MM.1S (cell line): ENCODE measurements around the gene ITPKC.

Experiments
- DNase-seq: peaks from one replicate; pipeline ENCODE4 v3.0.0-alpha.2; 2015
- H2AFZ ChIP-seq: fragments of 300-600 bp; sonication (generic); 2 replicates; pipeline ENCODE4 v1.6.0; 2016; ENCODE audit warnings: antibody characterized with exemption, low read length
- H3F3A ChIP-seq: fragments of 300-600 bp; sonication (generic); 2 replicates; pipeline ENCODE4 v1.6.1; 2016; ENCODE audit warnings: mild to moderate bottlenecking, antibody characterized with exemption, low read length, moderate library complexity, mixed read lengths; ENCODE audit not compliant: insufficient read depth
- H3K27ac ChIP-seq: fragments of 300-600 bp; sonication (generic); 2 replicates; pipeline ENCODE4 v1.5.1; 2016; ENCODE audit warnings: mild to moderate bottlenecking, low read length
- H3K27me3 ChIP-seq: fragments of 300-600 bp; sonication (generic); replicated peaks from 2 replicates; pipeline ENCODE4 v1.6.0; 2016; ENCODE audit warnings: low read length; ENCODE audit not compliant: insufficient read depth
- H3K36me3 ChIP-seq: fragments of 300-600 bp; sonication (generic); replicated peaks from 2 replicates; pipeline ENCODE4 v1.6.1; 2016; ENCODE audit warnings: mild to moderate bottlenecking, low read length, mixed read lengths; ENCODE audit not compliant: insufficient read depth
- H3K4me1 ChIP-seq: fragments of 300-600 bp; sonication (generic); 2 replicates; pipeline ENCODE4 v1.6.1; 2016; ENCODE audit warnings: low read length, mixed read lengths
- H3K4me2 ChIP-seq: fragments of 300-600 bp; sonication (generic); 2 replicates; pipeline ENCODE4 v1.6.0; 2016; ENCODE audit warnings: low read depth, low read length
- H3K4me3 ChIP-seq: fragments of 300-600 bp; sonication (generic); 2 replicates; pipeline ENCODE4 v1.5.1; 2016; ENCODE audit warnings: low read length, mixed read lengths
- H3K79me2 ChIP-seq: fragments of 300-600 bp; sonication (generic); 2 replicates; pipeline ENCODE4 v1.6.1; 2016; ENCODE audit warnings: mixed run types, low read length, mixed read lengths
- H3K9ac ChIP-seq: fragments of 300-600 bp; sonication (generic); 2 replicates; pipeline ENCODE4 v1.6.1; 2016; ENCODE audit warnings: low read length, mixed read lengths
- H3K9me2 ChIP-seq: fragments of 300-600 bp; sonication (generic); replicated peaks from 2 replicates; pipeline ENCODE4 v1.6.1; 2016; ENCODE audit warnings: mild to moderate bottlenecking, low read length, mixed read lengths; ENCODE audit not compliant: insufficient read depth
- H3K9me3 ChIP-seq: fragments of 300-600 bp; sonication (generic); replicated peaks from 2 replicates; pipeline ENCODE4 v1.6.1; 2016; ENCODE audit warnings: mild to moderate bottlenecking, low read length, mixed read lengths; ENCODE audit not compliant: insufficient read depth
- H4K20me1 ChIP-seq: fragments of 300-600 bp; sonication (generic); 2 replicates; pipeline ENCODE4 v1.6.1; 2016; ENCODE audit warnings: mild to moderate bottlenecking, low read length, moderate library complexity, mixed read lengths; ENCODE audit not compliant: insufficient read depth
- EZH2 ChIP-seq: fragments of 300-600 bp; sonication (generic); optimal IDR thresholded peaks from 2 replicates; pipeline ENCODE3; 2017; ENCODE audit warnings: low read depth, mild to moderate bottlenecking, antibody characterized with exemption, low read length, mixed read lengths
- EZH2phosphoT487 ChIP-seq: fragments of 300-600 bp; sonication (generic); IDR thresholded peaks from 2 replicates; pipeline ENCODE4 v1.6.1; 2018; ENCODE audit warnings: antibody characterized with exemption, low read length
- TF ChIP-seq, protein P1 (sequence below): fragments of 300-600 bp; sonication (generic); IDR thresholded peaks from 2 replicates; pipeline ENCODE4 v1.5.1; 2016; ENCODE audit warnings: antibody characterized with exemption, low read length, mixed read lengths

The ITPKC gene

DNA sequence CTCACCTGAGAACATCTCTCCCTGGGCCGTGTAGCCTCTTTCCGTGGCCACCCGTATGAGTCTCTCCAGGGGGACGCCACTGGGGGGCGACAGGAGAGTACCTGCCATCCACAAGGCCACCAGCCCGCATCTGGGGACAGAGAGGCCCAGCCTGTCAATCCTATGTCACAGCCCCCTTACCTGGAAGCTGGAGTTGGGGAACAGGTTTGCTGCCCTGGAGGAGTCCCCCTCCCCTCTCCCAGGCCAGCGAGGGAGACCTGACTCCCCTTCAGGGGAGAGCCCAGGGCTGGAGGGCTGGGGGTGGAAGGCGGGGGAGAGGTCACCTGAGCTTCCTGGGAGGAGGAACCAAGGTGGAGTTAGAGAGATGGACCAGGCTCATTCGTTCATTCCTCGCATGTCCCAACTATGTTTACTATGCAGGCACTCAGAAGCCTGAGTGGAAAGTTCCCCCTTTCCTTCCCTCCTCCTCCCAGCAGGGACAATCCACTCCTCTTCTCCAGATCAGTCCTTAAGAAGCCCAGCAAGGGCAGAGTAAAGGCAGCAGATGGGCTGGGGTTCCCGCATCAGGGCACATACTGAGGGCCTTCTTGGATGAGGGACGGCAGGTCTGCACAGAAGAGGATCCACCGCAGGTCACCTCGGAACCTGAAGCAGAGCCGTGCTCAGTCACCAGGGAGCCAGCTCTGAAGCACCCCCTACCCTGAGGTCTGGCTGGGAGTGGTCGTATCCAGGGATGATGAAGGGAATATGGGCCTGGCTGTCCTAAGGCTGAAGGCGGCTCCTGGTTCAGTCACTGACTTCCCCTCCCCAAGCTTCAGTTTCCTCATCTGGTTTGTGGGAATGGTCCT is 27.9 kb downstream of the ITPKC start:
- no peaks in the 10 kb centered on the region for H3F3A ChIP-seq
- H3K4me3 ChIP-seq: no peak overlapping the region
- 0 out of 2 replicates have a peak, but pooled peaks cover 4% of the 10 kb centered on the region for H3K4me1 ChIP-seq
- no peak overlapping the region for H3K9ac ChIP-seq
- H3K36me3 ChIP-seq: no peaks in the 10 kb centered on the region
- H3K27me3 ChIP-seq: no peaks in the 10 kb centered on the region
- no peak for DNase-seq
- no peak overlapping the region for H2AFZ ChIP-seq
- TF ChIP-seq, protein P1, sequence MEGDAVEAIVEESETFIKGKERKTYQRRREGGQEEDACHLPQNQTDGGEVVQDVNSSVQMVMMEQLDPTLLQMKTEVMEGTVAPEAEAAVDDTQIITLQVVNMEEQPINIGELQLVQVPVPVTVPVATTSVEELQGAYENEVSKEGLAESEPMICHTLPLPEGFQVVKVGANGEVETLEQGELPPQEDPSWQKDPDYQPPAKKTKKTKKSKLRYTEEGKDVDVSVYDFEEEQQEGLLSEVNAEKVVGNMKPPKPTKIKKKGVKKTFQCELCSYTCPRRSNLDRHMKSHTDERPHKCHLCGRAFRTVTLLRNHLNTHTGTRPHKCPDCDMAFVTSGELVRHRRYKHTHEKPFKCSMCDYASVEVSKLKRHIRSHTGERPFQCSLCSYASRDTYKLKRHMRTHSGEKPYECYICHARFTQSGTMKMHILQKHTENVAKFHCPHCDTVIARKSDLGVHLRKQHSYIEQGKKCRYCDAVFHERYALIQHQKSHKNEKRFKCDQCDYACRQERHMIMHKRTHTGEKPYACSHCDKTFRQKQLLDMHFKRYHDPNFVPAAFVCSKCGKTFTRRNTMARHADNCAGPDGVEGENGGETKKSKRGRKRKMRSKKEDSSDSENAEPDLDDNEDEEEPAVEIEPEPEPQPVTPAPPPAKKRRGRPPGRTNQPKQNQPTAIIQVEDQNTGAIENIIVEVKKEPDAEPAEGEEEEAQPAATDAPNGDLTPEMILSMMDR: no peak
- TF ChIP-seq EZH2: no peak
- TF ChIP-seq EZH2phosphoT487: no peak
- no peak overlapping the region for H3K27ac ChIP-seq
- H3K9me3 ChIP-seq: no peaks in the 10 kb centered on the region
- peaks cover 9% of the 10 kb centered on the region for H3K79me2 ChIP-seq
- no peaks in the 10 kb centered on the region for H4K20me1 ChIP-seq
- no peak overlapping the region for H3K4me2 ChIP-seq
- H3K9me2 ChIP-seq: no peaks in the 10 kb centered on the region

DNA sequence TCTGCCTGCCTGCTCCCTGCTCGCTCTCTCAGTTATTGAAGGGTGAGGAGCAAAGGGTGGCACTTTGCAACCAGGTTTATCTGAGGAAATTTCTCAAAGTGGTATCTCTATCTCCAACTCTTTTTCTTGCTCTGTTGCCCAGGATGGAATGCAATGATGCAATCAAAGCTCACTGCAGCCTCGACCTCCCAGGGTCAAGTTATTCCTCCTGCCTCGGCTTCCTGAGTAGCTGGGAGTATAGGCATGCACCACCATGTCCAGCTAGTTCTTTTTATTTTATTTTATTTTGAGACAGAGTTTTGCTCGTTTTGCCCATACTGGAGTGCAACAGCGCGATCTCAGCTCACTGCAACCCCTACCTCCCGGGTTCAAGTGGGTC is 28.5 kb downstream of the ITPKC start:
- 0 out of 2 replicates have a peak, but pooled peaks cover 4% of the 10 kb centered on the region for H3K4me1 ChIP-seq
- H3K27me3 ChIP-seq: no peaks in the 10 kb centered on the region
- no peak overlapping the region for H3K9ac ChIP-seq
- H4K20me1 ChIP-seq: no peaks in the 10 kb centered on the region
- no peaks in the 10 kb centered on the region for H3F3A ChIP-seq
- TF ChIP-seq EZH2 (no peak), EZH2phosphoT487 (no peak)
- TF ChIP-seq, protein P1: no peak
- no peak overlapping the region for H3K27ac ChIP-seq
- no peak overlapping the region for H3K4me3 ChIP-seq
- no peak overlapping the region for H3K4me2 ChIP-seq
- peaks cover 13% of the 10 kb centered on the region for H3K79me2 ChIP-seq
- no peak for DNase-seq
- no peaks in the 10 kb centered on the region for H3K9me3 ChIP-seq
- H3K9me2 ChIP-seq: no peaks in the 10 kb centered on the region
- no peaks in the 10 kb centered on the region for H3K36me3 ChIP-seq
- no peak overlapping the region for H2AFZ ChIP-seq

DNA sequence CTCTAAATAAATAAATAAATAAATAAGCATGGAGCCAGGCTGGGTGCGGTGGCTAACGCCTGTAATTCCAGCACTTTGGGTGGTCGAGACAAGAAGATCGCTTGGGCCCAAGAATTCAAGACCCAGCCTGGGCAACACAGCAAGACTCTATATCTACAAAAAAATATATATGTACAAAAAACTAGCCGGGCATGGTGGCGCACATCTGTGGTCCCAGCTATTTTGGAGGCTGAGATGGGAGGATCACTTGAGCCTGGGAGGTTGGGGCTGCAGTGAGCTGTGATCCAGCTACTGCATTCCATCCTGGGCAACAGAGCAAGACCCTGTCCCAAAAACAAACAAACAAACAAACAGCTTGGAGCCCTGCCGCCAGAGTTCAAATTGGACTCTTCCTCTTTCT is 30.6 kb downstream of the ITPKC start:
- no peak for DNase-seq
- H3K4me1 ChIP-seq: 0 out of 2 replicates have a peak, but pooled peaks cover 5% of the 10 kb centered on the region
- H3F3A ChIP-seq: peaks cover 6% of the 10 kb centered on the region
- H3K9me3 ChIP-seq: no peaks in the 10 kb centered on the region
- no peak overlapping the region for H3K9ac ChIP-seq
- H2AFZ ChIP-seq: no peak overlapping the region
- H4K20me1 ChIP-seq: no peaks in the 10 kb centered on the region
- no peak overlapping the region for H3K27ac ChIP-seq
- no peaks in the 10 kb centered on the region for H3K36me3 ChIP-seq
- no peaks in the 10 kb centered on the region for H3K27me3 ChIP-seq
- no peaks in the 10 kb centered on the region for H3K9me2 ChIP-seq
- TF ChIP-seq EZH2phosphoT487 (no peak), EZH2 (no peak)
- TF ChIP-seq, protein P1: no peak
- no peak overlapping the region for H3K4me2 ChIP-seq
- H3K4me3 ChIP-seq: no peak overlapping the region
- peaks cover 28% of the 10 kb centered on the region for H3K79me2 ChIP-seq
